HG03571 (cell line): ENCODE data around the gene MLC1.

Source experiments
- ATAC-seq: cut with Tn5 transposase; IDR thresholded peaks from one replicate; pipeline ENCODE4 v1.9.1; 2021; ENCODE audit not compliant: unreplicated experiment

Gene MLC1

DNA sequence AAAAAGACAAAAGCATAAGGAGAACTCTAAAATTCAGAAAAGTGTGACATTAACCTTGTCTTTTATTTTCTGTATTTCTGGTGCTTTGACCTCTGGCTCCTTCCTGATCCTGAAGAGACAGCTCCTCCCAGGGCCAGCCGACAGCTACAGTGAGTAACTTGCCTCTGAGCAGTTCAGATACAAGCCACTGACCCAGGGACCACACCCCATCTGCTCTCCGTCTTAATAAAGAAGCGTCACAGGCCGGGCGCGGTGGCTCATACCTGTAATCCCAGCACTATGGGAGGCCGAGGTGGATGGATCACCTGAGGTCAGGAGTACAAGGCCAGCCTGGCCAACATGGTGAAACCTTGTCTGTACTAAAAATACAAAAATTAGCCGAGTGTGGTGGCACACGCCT, 6.5 kb downstream of the MLC1 start:
- ATAC-seq, result no peak

DNA sequence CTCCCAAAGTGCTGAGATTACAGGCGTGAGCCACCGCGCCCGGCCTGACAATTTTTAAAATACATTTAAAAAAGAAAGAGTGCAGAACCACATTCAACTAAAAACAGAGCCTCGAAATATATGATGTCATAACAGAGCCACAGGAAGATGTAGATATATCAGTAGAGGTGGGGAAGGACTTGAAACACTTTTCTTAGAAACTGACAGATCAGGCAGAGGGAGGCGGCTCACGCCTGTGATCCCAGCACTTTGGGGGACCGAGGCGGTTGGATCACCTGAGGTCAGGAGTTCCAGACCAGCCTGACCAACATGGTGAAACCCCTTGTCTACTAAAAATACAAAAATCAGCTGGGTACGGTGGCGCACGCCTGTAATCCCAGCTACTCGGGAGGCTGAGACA, 7.0 kb downstream of the MLC1 start:
- ATAC-seq, result no peak

DNA sequence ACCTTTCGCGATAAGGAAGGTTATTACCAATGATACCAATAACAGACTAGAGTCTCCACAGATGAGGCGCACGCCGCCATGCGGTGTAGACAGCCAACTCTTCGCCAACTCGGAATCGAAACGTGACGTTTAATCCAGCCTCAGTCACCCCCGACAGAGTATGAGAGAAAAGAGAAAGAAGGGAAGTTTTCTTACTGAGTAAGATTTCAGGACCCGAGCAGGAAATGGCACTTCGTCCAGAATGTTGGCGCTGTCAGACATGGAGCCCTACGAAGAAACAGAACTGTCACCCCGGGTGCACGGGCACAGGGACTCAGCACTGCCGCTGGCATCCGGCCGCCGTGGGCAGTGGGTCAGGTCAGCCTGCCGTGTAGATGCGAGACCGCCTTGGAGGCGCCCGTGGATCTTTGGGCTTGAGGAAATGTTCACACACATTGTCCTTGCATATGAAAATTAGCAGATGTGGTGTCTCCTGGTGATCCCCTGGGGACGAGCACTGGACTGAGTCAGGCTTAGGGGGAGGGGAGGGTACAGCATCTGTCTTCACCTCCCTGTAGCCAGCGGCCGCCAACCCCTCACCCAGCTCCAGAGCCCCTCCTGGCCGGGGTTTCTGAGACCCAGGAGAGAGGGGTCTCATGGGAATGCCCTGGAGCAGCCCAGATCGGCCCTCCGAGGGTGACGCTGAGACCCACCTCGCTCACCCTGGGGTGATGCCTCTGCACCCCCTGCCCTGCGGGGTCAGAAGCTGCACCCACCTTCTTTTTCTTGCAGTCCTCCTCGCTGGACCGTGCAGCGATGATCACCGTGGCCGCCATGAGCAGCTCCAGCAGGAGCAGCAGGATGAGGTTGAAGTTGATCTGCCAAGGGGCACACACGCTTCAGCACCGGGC, 8.3 kb downstream of the MLC1 start:
- no peak for ATAC-seq

DNA sequence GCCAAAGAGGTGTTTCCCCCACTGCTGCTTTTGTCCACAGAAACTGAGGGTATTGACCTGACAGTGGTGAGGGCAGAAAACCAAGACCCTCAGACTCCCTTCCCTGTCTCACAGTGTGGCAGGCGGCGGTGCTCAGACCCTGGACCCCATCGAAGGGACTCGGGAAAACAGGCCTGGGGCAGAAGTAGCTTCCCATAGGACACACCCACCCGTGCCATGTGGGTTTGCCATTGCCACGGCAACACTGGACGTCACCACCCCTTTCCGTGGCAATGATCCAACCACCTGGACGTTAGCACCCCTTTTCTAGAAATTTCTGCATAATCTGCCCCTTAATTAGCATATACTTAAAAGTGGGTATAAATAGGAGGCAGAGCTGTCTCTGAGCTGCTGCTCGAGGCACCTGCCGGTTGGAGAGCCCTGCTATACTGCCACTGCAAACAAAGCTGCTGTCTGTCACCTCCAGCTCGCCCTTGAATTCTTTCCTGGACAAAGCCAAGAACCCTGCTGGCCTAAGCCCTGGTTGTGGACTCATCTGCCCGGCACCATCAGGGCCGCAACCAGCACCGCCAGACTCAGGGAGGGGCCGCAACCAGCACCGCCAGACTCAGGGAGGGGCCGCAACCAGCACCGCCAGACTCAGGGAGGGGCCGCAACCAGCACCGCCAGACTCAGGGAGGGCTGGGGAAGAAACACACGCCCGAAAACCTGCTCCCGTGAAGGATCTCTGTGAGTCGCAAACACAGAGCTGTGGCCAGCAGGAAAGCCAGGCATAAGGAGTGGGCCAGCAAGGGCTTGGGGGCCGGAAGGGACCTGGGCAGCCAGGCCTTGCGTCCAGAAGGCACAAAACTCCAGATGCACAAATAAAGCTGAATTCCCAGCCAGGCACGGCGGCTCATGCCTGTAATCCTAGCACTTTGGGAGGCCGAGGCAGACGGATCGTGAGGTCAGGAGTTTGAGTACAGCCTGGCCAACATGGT, 10.4 kb downstream of the MLC1 start:
- ATAC-seq, result no peak

DNA sequence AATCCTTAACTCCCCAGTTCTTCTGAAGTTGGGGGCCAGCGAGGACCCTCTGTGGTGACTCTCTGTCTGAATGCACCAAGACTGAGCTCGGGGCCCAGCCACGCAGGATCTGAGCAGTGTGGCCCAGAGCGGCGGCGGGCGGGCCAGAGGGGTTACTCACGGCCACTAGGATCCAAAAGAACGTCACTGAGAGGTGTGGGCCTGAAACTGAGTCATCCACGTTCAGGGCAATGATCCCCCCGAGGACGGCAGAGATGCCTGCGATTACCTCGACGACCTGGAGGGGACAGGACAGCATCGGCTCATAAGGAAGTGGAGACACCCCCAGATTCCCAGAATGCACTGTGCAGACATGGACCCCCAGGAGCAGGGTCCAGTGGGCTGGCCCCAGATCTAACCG, 11.2 kb downstream of the MLC1 start:
- ATAC-seq, result no peak

DNA sequence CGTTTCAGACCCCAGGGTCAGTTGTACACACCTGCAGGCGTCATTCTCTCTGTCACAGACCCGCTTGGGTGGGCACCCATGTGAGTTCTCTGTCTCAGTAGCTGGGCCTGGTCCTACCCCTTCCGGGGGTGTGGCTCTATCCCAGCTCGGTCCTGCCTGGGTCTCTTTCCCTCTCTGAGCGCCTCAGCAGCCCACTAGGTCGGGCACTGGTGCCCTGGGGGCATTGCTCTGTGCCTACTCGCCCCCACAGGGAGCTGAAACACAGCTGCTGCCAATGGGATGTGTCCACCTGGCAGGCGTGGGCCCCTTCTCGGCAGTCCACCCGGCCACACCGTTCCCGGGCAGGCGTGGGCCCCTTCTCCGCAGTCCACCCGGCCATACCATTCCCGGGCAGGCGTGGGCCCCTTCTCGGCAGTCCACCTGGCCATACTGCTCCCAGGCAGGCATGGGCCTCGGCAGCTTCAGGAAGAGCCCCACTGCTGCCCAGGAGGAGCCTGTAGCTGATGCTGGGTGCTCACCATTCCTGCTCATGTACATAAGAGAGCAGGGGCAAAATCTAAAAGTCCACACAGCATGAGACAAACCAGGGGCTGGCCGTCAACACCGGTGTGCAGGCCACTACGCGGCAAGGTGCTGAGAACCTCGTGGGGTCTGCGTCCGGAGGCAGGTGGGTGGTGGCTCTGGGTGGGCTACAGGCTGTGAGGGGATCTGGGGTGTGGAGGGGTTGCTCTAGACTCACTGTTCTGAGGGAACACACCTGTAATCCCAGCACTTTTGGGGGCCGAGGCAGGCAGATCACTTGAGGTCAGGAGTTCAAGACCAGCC, 12.3 kb downstream of the MLC1 start:
- ATAC-seq, result no peak

DNA sequence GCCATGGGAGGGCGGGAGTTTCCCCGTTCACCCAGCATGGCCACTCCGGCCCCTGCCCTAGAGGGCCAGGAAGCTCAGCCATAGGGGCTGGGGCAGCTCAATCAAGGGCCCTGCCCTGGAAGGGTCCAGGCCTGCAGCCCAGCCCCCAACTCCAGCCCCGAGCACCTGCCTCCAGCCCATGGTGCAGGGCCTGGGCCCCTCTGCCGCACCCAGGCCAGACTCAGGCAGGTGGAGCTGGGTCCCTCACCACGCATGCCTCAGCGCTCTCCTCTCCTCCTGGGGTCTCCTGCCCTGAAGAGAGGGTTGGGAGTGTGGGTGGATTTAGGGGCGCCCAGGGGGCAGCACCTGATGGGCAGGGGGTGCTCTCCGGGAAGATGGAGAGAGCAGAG, 13.1 kb downstream of the MLC1 start:
- ATAC-seq, result no peak

DNA sequence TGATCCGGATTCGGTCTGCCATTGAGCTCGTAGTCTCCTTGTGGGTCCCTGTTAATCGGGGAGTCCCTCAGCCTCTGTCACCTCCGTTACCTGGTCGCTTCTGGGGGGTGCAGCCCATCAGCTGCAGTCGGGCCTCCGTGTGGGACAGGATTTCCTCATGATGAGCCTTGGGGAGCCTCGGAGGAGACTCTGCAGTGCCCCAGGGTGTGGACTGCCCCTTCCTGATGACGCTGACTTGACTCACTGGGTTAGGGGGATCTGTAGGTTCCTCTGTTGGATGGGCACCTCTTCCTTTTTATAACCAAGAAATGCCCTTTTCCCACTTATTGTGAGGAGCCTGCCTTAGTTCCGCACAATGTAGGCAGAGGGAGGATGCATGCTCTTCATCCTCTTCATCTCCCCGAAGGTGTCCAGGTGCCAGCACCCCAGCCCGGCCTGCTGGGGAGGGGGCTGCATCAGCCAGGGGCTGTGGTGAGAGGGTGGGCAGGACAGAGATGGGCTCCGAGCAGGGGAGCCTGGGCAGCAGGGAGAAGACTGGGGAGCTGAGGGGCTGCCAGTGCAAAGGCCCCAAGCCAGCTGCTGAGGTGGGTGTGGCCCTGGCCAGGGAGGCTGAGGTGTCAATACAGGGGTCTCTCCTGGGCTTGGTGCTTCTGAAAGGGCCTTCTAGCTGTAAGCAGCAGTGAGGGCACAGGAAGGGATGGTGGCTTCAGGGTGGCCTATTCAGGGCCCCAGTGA, 13.6 kb downstream of the MLC1 start:
- no peak for ATAC-seq

DNA sequence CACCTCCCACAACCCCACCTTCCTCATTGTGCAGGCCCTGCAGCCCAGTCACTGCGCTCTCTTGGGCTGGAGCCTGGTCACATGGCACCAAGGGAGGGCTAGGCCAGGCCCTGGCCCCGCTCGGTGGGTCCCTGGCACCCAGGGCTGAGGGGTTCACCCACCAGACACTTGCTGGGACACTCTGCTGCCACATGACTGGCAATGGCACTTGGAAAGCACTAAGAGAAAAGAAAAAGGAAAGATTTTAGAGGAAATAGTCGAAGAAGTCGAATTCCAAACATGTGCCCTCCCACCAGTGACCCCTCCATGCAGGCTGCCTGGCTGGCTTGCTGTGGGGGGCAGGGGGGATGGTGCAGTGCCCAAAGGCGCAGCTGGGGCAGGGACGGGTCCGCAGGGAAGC, 14.9 kb downstream of the MLC1 start:
- no peak for ATAC-seq

DNA sequence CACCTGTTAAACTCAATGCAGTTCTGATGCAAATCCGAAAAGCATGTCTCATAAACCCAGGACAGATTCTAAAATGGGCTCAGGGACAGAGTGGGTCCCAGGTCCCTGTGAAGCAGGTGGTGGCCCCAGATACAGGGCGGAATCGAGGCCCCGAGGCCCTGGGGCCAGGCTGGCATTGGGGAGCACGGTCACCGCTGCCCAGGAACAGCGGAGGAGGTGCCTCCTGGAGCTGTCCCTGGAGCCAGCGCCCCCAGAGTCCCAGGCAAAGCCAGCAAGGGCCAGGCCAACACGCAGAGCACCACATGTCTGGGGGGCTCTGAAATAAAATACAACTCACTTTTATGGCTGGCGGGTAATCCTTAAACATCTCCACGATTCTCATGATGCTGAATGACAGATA, 17.1 kb downstream of the MLC1 start:
- ATAC-seq, result no peak

DNA sequence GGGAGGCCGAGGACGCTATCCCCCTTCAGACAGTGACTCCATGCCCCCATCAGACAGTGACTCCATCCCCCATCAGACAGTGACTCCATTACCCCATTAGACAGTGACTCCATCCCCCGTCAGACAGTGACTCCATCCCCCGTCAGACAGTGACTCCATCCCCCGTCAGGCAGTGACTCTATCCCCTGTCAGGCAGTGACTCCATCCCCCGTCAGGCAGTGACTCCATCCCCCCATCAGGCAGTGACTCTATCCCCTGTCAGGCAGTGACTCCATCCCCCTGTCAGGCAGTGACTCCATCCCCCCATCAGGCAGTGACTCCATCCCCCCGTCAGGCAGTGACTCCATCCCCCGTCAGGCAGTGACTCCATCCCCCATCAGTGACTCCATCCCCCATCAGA, 18.0 kb downstream of the MLC1 start:
- no peak for ATAC-seq

DNA sequence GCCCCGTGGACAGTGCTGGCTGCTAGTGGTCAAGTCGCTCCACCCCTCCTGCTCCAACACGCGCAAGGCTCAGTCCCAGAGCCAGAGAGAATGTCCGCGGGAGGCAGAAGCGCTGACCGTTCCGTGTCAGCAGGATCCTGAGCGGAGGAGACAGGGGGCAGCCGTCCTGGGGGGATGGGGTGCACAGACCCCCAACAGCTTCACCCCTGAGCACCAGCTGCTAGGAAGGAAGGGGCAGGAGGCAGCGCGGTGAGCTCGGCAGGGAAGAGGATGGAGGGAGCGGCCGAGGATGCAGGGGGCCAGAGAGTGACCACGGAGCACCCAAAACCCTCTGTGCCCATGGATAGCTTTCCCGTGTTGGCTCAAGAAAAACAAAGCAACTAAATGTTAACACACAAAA, 20.8 kb downstream of the MLC1 start:
- ATAC-seq, result no peak

DNA sequence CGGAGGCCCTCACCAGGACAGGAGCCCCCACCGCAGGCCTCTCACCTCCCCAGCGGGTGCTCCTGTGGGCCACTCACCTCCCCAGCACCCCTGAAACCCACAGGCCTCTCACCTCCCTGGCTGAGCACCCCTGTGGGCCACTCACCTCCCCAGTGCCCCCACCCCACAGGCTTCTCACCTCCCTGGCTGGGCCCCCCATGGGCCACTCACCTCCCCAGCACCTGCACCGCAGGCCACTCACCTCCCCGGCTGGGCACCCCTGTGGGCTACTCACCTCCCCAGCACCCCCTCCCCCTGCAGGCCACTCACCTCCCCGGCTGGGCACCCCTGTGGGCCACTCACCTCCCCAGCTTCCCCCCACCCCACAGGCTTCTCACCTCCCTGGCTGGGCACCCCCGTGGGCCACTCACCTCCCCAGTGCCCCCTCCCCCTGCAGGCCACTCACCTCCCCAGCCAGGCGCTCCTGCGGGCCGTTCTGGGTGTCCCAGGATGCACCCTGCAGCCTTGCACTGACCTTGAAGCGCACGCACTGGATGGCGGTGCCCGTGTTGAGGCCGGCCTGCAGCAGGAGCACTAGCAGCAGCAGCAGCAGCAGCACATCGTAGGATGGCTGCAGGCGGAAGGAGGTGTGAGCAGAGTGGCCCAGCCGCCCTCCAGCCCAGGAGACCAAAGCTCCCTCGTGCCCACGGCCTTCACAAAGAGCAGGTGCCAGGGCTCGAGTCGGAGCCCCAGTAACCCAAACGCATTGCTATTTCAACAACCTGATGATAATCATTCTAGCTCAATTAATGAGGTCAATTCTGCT, 21.4 kb downstream of the MLC1 start:
- no peak for ATAC-seq

DNA sequence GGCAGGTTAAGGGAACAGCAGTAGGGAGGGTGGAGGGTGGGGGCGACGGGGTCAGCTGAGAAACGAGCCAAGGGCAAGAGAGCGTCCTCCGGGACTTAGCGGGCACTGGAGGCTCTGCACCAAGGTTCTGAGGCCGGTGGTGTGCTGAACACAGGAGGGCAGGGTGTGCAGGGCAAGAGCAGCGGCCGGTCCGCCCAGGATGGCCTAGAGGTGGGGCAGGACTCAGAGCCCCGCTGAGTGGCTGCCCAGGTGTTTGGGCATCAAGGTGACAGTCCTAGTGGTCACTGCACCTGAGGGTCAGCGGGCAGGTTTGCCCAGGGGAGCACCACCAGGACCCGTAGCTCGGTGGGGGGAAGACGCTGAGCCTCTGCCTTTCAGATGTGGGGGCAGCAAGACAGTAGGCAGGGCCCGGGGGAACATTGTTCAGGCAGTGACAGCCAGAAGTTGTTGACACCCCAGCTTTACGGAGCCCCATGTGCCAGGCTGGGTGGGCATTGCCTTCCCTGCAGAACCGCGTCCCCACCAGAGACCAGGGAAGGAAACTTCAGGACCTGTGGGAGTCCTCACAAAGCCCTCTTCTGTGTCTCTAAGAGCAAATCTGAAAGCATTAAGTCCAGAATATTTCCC, 22.6 kb downstream of the MLC1 start:
- ATAC-seq, result no peak

DNA sequence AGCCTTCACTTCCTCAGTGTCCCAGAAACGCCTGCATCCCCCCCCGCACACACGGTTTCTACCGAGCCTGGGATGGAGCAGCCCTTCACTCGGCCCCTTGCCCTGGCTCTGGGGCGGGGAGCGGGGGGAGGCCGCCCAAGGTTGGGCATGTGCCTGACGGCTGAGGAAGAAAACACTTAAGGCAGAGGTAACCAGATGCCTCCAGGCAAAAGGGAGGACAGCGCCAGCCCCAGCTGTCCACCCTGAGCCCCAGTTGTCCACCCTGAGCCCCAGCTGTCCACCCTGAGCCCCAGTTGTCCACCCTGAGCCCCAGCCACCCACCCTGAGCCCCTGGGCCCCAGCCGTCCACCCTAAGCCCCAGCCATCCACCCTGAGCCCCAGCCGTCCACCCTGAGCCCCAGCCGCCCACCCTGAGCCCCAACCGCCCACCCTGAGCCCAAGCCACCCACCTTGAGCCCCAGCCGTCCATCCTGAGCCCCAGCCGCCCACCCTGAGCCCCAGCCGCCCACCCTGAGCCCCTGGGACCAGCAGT, 23.3 kb downstream of the MLC1 start:
- no peak for ATAC-seq

DNA sequence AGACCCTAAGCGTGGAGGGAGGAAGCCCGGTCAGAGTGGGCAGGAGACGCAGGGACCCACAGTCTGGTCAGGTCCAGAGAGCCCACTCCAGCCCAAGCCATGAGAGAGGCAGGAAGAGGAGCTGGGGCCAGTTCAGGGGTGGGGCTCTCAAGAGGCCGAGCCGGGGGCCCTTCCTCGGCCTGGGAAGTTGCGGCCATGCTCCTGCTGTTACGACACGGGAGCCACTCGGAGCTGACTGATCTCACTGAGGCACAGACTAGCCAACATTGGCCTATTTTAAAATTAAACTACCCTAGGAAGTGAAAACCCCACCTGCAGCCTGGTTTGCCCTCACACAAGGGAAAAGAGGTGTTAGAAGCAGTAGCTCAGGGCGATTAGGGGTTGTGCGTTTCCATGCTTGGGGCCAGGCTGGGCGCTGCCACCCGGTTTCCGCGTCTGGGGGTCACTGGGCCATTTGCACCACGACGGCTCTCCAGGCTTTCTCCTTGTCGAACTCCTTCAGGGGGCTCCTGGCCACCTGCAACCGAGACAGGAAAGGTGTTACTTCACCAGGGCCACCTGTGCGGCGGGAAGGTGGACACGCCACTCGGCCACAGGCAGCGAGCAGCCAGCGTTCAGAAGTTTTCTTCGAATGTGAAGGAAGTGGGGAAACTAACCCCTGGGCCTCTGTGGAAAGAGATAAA, 23.9 kb downstream of the MLC1 start:
- ATAC-seq, result no peak

DNA sequence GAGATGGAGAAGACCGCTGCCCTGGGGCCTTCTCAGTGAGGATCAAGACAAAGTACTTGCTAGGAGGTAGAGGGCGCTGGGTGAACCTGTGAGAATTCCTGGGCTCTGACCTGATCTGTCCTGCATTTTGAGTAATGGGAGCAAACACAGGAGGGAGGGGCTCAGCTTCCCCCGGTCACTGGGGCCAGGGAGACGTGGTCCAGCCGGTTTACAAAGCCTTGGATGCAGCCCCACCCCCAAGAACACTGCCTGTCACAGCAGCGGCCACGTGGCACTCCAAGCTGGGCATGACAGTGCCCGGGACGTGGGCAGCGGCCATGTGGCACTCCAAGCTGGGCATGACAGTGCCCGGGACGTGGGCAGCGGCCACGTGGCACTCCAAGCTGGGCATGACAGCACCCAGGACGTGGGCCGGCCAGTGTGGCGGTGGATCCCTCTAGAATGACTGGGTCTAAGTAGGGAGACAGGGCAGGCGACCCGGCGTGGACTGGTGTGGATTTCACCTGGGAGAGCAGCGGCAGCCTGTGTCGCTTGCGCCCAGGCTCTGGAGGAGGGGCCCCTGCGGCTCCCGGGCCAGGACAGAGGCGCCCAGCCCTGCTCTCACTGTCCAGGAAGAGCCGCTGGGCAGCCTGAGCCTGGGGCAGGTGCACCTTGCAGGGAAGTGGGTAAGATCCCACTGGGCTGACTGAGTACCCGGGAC, 24.6 kb downstream of the MLC1 start:
- ATAC-seq, result no peak

DNA sequence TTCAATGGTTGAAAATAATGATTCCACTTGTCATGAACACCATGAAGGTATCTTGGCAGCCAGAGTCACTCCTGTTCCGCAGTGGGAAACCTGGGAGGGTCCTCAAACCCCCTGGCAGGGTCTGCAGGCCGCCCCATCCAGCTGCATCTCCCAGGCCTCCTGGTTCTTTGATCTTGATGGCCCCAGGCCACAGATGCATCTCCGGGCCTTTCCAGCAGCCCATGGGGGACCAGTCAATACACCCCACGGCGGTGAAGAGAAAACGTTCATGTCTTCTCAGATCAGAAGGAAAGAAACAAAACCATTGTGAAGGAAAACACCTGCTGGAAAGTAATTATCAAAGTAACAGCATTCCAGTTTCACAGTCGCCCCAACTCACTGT, 25.4 kb downstream of the MLC1 start:
- ATAC-seq, result no peak
